H9 (cell line): ENCODE results near the gene UBALD2. TPM values are rescaled to one million over a fixed set of nuclear protein-coding genes. Genes with fewer than 3 reads are reported as not detected.

Experiments
- DNase-seq: peaks from one replicate; pipeline ENCODE4 v3.0.0-alpha.2; 2017
- H2AFZ ChIP-seq: one replicate; pipeline ENCODE4 v1.6.1; 2013; ENCODE audit warnings: mild to moderate bottlenecking, low read length, control low read depth, moderate library complexity
- H2AK5ac ChIP-seq: 2 replicates; pipeline ENCODE4 v1.6.1; 2013; ENCODE audit warnings: low read length, control low read depth, mixed read lengths; ENCODE audit not compliant: insufficient read length
- H2BK120ac ChIP-seq: one replicate; pipeline ENCODE4 v1.6.1; 2013; ENCODE audit warnings: low read depth, mild to moderate bottlenecking, low read length, control low read depth, inconsistent platforms; ENCODE audit not compliant: poor library complexity, severe bottlenecking
- H2BK12ac ChIP-seq: 2 replicates; pipeline ENCODE4 v1.6.1; 2013; ENCODE audit warnings: low read length, control low read depth, mixed read lengths, low read depth; ENCODE audit not compliant: insufficient read length
- H2BK15ac ChIP-seq: 2 replicates; pipeline ENCODE4 v1.6.1; 2013; ENCODE audit warnings: low read depth, low read length, control low read depth
- H2BK20ac ChIP-seq: one replicate; pipeline ENCODE4 v1.6.1; 2013; ENCODE audit warnings: low read depth, mild to moderate bottlenecking, low read length, control low read depth, inconsistent platforms; ENCODE audit not compliant: poor library complexity, severe bottlenecking
- H2BK5ac ChIP-seq: 2 replicates; pipeline ENCODE4 v1.6.1; 2013; ENCODE audit warnings: low read length, control low read depth, mixed read lengths; ENCODE audit not compliant: insufficient read length
- H3K14ac ChIP-seq: 2 replicates; pipeline ENCODE4 v1.6.1; 2013; ENCODE audit warnings: low read length, control low read depth; ENCODE audit not compliant: insufficient read depth
- H3K18ac ChIP-seq: 2 replicates; pipeline ENCODE4 v1.6.1; 2013; ENCODE audit warnings: low read depth, mild to moderate bottlenecking, mixed read lengths, low read length, control low read depth; ENCODE audit not compliant: insufficient read length
- H3K23ac ChIP-seq: 2 replicates; pipeline ENCODE4 v1.6.1; 2013; ENCODE audit warnings: low read length, control low read depth, mixed read lengths, low read depth; ENCODE audit not compliant: insufficient read length
- H3K23me2 ChIP-seq: 2 replicates; pipeline ENCODE4 v1.6.1; 2013; ENCODE audit warnings: low read depth, mild to moderate bottlenecking, mixed read lengths, low read length, control low read depth; ENCODE audit not compliant: insufficient read length, poor library complexity, severe bottlenecking
- H3K27ac ChIP-seq: 2 replicates; pipeline ENCODE4 v1.5.1; 2013; ENCODE audit warnings: low read length, control low read depth, mixed read lengths, low read depth; ENCODE audit not compliant: insufficient read length
- H3K27me3 ChIP-seq: 2 replicates; pipeline ENCODE4 v1.6.1; 2013; ENCODE audit warnings: low read length, control low read depth, inconsistent platforms; ENCODE audit not compliant: insufficient read depth
- H3K4ac ChIP-seq: 2 replicates; pipeline ENCODE4 v1.6.1; 2013; ENCODE audit warnings: low read depth, mild to moderate bottlenecking, control low read depth, inconsistent platforms, low read length, moderate library complexity
- H3K4me1 ChIP-seq: 2 replicates; pipeline ENCODE4 v1.6.1; 2013; ENCODE audit warnings: low read length, control low read depth, inconsistent platforms; ENCODE audit not compliant: insufficient read depth
- H3K4me2 ChIP-seq: 2 replicates; pipeline ENCODE4 v1.6.1; 2013; ENCODE audit warnings: low read length, control low read depth, mixed read lengths; ENCODE audit not compliant: insufficient read length, insufficient read depth
- H3K56ac ChIP-seq: 2 replicates; pipeline ENCODE4 v1.6.1; 2013; ENCODE audit warnings: low read depth, mild to moderate bottlenecking, mixed read lengths, low read length, control low read depth; ENCODE audit not compliant: insufficient read length
- H3K79me1 ChIP-seq: 2 replicates; pipeline ENCODE4 v1.6.1; 2013; ENCODE audit warnings: low read depth, mild to moderate bottlenecking, moderate library complexity, low read length, control low read depth, inconsistent platforms; ENCODE audit not compliant: insufficient read depth, poor library complexity, severe bottlenecking
- H3K79me2 ChIP-seq: 2 replicates; pipeline ENCODE4 v1.6.1; 2013; ENCODE audit warnings: low read length, control low read depth, inconsistent platforms; ENCODE audit not compliant: insufficient read depth
- H3K9ac ChIP-seq: 2 replicates; pipeline ENCODE4 v1.6.1; 2013; ENCODE audit warnings: low read length, control low read depth, mixed read lengths; ENCODE audit not compliant: insufficient read length; ENCODE audit errors: extremely low read depth
- H3K9me3 ChIP-seq: one replicate; pipeline ENCODE4 v1.6.1; 2013; ENCODE audit warnings: low read depth, low read length, inconsistent platforms; ENCODE audit not compliant: control insufficient read depth
- H3T11ph ChIP-seq: one replicate; pipeline ENCODE4 v1.6.1; 2013; ENCODE audit warnings: mild to moderate bottlenecking, low read length, control low read depth, inconsistent platforms
- H4K20me1 ChIP-seq: one replicate; pipeline ENCODE4 v1.6.1; 2013; ENCODE audit not compliant: control insufficient read depth, insufficient read length, insufficient read depth
- H4K5ac ChIP-seq: 2 replicates; pipeline ENCODE4 v1.6.1; 2013; ENCODE audit warnings: low read depth, mild to moderate bottlenecking, mixed read lengths, low read length, control low read depth; ENCODE audit not compliant: insufficient read length
- H4K8ac ChIP-seq: replicated peaks from 2 replicates; pipeline ENCODE4 v1.6.1; 2013; ENCODE audit warnings: low read length, control low read depth, mixed read lengths, low read depth; ENCODE audit not compliant: insufficient read length
- H4K91ac ChIP-seq: 2 replicates; pipeline ENCODE4 v1.6.1; 2013; ENCODE audit warnings: low read depth, mild to moderate bottlenecking, moderate library complexity, mixed read lengths, low read length, control low read depth; ENCODE audit not compliant: insufficient read length
- H3K27ac Mint-ChIP-seq, 3 experiments: 2 replicates in 2 of 3; 3 replicates in 1 of 3; pipeline ENCODE4 v1.8.0; 2020 to 2021; ENCODE audit warnings: mixed read lengths in 3 of 3, mild to moderate bottlenecking in 1 of 3, moderate library complexity in 1 of 3
- H3K27me3 Mint-ChIP-seq: 2 replicates; pipeline ENCODE4 v1.8.0; 2021; ENCODE audit warnings: low read depth, mild to moderate bottlenecking, moderate library complexity, mixed read lengths
- H3K36me3 Mint-ChIP-seq, 3 experiments: 2 replicates in 2 of 3; 3 replicates in 1 of 3; pipeline ENCODE4 v1.8.0; 2020 to 2021; ENCODE audit warnings: low read depth in 3 of 3, mixed read lengths in 3 of 3; ENCODE audit not compliant: insufficient read depth in 1 of 3
- H3K4me1 Mint-ChIP-seq, 2 experiments: 2 replicates each; pipeline ENCODE4 v1.8.0; 2020; ENCODE audit warnings: mixed read lengths in 2 of 2
- H3K4me3 Mint-ChIP-seq, 2 experiments: 2 replicates in 1 of 2; 3 replicates in 1 of 2; pipeline ENCODE4 v1.8.0; 2020 to 2021; ENCODE audit warnings: mild to moderate bottlenecking in 2 of 2, mixed read lengths in 2 of 2, moderate library complexity in 1 of 2
- H3K9me3 Mint-ChIP-seq, 2 experiments: 2 replicates in 1 of 2; 3 replicates in 1 of 2; pipeline ENCODE4 v1.8.0; 2020; ENCODE audit warnings: mild to moderate bottlenecking in 2 of 2, mixed read lengths in 2 of 2, moderate library complexity in 1 of 2
- WGBS: extraction: QIAGEN DNeasy Blood & Tissue Kit; methylation state at CpG from one replicate; pipeline ENCODE4 v1.1.7; 2013; ENCODE audit warnings: missing lambda C conversion rate, low lambda C conversion rate, mixed read lengths; ENCODE audit not compliant: insufficient read length; ENCODE audit errors: extremely low coverage; 5-methylcytosine and 5-hydroxymethylcytosine counted together
- total RNA-seq: library from RNA; stranded (reverse); gene quantifications from 2 replicates; pipeline ENCODE4 v1.2.1, GENCODE V29; 2021
- TF ChIP-seq, protein P1 (sequence below): fragments of 200-600 bp; sonication (generic); conservative IDR thresholded peaks from 3 replicates; pipeline ENCODE4 v1.8.0; 2021; ENCODE audit warnings: antibody characterized with exemption, mild to moderate bottlenecking

UBALD2 gene
- total RNA-seq, 1 experiment from 2014 or later, result 25.8 TPM

DNA sequence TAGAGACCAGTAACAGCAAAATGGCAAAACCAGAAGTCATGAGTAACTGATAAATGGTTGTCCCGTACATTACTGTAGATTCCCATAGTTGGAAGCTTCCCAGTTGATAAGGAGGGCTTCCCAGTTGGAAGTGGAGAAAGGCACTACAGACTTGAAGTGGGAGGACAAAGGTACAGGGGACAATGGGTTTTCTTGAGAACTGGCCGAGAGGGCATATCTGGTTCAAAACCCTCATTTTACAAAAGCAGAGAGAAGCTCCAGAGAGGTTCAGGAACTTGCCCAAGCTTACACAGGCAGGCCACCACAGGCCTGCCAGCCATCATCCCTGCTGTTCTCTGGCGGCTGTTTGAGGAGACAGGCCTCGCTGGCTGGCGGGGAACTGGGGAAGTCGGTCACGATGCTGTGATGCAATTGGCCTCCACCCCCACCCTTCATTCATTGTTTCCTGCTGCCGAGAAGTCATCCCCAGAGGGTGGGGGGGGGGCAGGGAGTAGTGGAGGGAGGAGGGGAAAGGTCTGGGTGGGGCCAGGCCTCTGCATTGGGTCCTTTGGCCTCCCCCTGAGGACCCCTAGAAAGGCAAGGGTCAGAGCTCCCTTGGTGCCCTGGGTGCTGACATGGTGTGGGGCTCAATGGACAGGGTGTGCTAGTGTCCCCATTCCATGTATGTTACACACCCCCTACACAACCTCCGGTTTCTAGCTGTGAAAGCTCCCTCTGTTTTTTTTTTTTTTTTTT is 3.0 kb downstream of the UBALD2 start:
- Mint-ChIP-seq H3K27me3 (no peaks in the 10 kb centered on the region), H3K4me3 (peak overlapping the region; percentile 21 to 49; a peak in 3 of 5 replicates), H3K27ac (peak overlapping the region; percentile 44 to 88 (median 73); a peak in 4 of 7 replicates), H3K4me1 (peaks cover 35 to 54% of the 10 kb centered on the region in 2 experiments), H3K36me3 (peaks cover 2 to 15% (median 10%) of the 10 kb centered on the region in 3 experiments; a peak in 6 of 7 replicates), H3K9me3 (no peaks in the 10 kb centered on the region)
- Histone ChIP-seq H3K79me2 (peaks cover 2% of the 10 kb centered on the region; the same call in 1 of the 2 replicates), H3K56ac (no peak overlapping the region), H2AFZ (no peak overlapping the region), H3T11ph (no peak overlapping the region), H3K9ac (no peak overlapping the region), H3K4me2 (no peak overlapping the region), H2BK120ac (no peak overlapping the region), H3K27me3 (no peaks in the 10 kb centered on the region), H2BK15ac (no peak overlapping the region), H3K27ac (no peak overlapping the region), H3K23ac (no peak overlapping the region), H2BK20ac (no peak overlapping the region), H2BK5ac (no peak overlapping the region), H4K5ac (no peak overlapping the region), H3K4ac (no peak overlapping the region), H2AK5ac (no peak overlapping the region), H3K79me1 (peaks cover 7% of the 10 kb centered on the region), H2BK12ac (no peak overlapping the region), H3K14ac (no peak overlapping the region), H4K91ac (no peak overlapping the region), H4K20me1 (no peaks in the 10 kb centered on the region), H3K9me3 (no peaks in the 10 kb centered on the region), H4K8ac (no peak overlapping the region), H3K23me2 (peaks cover 4% of the 10 kb centered on the region), H3K18ac (no peak overlapping the region), H3K4me1 (peaks cover 5% of the 10 kb centered on the region)
- DNase-seq, result no peak
- TF ChIP-seq, protein P1, sequence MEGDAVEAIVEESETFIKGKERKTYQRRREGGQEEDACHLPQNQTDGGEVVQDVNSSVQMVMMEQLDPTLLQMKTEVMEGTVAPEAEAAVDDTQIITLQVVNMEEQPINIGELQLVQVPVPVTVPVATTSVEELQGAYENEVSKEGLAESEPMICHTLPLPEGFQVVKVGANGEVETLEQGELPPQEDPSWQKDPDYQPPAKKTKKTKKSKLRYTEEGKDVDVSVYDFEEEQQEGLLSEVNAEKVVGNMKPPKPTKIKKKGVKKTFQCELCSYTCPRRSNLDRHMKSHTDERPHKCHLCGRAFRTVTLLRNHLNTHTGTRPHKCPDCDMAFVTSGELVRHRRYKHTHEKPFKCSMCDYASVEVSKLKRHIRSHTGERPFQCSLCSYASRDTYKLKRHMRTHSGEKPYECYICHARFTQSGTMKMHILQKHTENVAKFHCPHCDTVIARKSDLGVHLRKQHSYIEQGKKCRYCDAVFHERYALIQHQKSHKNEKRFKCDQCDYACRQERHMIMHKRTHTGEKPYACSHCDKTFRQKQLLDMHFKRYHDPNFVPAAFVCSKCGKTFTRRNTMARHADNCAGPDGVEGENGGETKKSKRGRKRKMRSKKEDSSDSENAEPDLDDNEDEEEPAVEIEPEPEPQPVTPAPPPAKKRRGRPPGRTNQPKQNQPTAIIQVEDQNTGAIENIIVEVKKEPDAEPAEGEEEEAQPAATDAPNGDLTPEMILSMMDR, result no peak
- no CpG with 5 or more reads among the region's 9 CpGs for WGBS
